Adrenal gland (tissue), 9 donors: ENCODE results near the gene ARHGAP11B.
"Not testable (repeated sequence)": the region's sequence is repeated elsewhere in the genome, so short reads cannot be mapped to it uniquely, and the experiment has no call there.

Experiments
- DNase-seq, 7 donors: peaks; one replicate each; pipeline ENCODE4 v3.0.0-alpha.2; 2019 to 2020
- H3K27ac ChIP-seq, 5 donors: fragments of 200-600 bp; sonication (generic) in 4 of 5; 1 replicate in 3 of 5; 2 replicates in 2 of 5; pipeline versions ENCODE4 v1.5.1 to v1.8.0; 2016 to 2020; ENCODE audit warnings: mild to moderate bottlenecking in 1 of 5
- H3K27me3 ChIP-seq: fragments of 200-600 bp; 2 replicates; pipeline ENCODE4 v1.8.0; 2021
- H3K36me3 ChIP-seq, 2 donors: fragments of 200-600 bp; replicated peaks in 1 of 2; 1 replicate in 1 of 2; 2 replicates in 1 of 2; pipeline versions ENCODE4 v1.5.1 to v1.8.0; 2018 to 2022
- H3K4me1 ChIP-seq, 2 donors: fragments of 200-600 bp; replicated peaks in 1 of 2; 1 replicate in 1 of 2; 2 replicates in 1 of 2; pipeline versions ENCODE4 v1.5.1 to v1.8.0; 2018 to 2021
- H3K4me3 ChIP-seq, 4 donors: fragments of 200-600 bp; sonication (generic) in 3 of 4; one replicate each; pipeline ENCODE4 v1.5.1; 2016 to 2018
- H3K9me3 ChIP-seq, 3 donors: fragments of 200-600 bp; sonication (generic) in 1 of 3; replicated peaks in 1 of 3; 1 replicate in 2 of 3; 2 replicates in 1 of 3; pipeline versions ENCODE4 v1.5.1 to v1.8.0; 2016 to 2021
- POLR2A ChIP-seq, 2 donors: fragments of 450-650 bp; IDR thresholded peaks; one replicate each; pipeline ENCODE4 v1.6.1; 2017; ENCODE audit warnings: antibody characterized with exemption in 2 of 2, mild to moderate bottlenecking in 2 of 2, moderate library complexity in 1 of 2
- WGBS, 4 donors: extraction: QIAGEN DNeasy Blood & Tissue Kit in 2 of 4; methylation state at CpG; one replicate each; pipeline versions ENCODE4 v1.1.5 to v1.1.7; 2013 to 2017; 5-methylcytosine and 5-hydroxymethylcytosine counted together
- intact Hi-C, 2 donors: fragments of 100-400 bp; cut with DNase I; formaldehyde crosslinking; loops; one replicate each; pipeline versions ENCODE4 v1.14.1 to v1.15.0; 2022 to 2023
- TF ChIP-seq, protein P1 (sequence below), 6 experiments: fragments of 450-650 bp in 4 of 6; fragments of 200-600 bp in 2 of 6; sonication (generic) in 1 of 6; IDR thresholded peaks; 1 replicate in 5 of 6; 2 replicates in 1 of 6; pipeline versions ENCODE4 v1.5.1 to v1.8.0; 2016 to 2021; ENCODE audit warnings: antibody characterized with exemption in 6 of 6, mild to moderate bottlenecking in 2 of 6, moderate library complexity in 1 of 6
- donor health status: healthy with polysubstance abuse.
- donor health status: Bipolar disorder and iron deficiency.
- donor health status: DM: yes; HTN: yes; CAD: no.
- donor health status: DM: no; HTN: no; CAD: no.
- donor health status: DM: no; HTN: no; CAD: no.

ARHGAP11B gene

DNA sequence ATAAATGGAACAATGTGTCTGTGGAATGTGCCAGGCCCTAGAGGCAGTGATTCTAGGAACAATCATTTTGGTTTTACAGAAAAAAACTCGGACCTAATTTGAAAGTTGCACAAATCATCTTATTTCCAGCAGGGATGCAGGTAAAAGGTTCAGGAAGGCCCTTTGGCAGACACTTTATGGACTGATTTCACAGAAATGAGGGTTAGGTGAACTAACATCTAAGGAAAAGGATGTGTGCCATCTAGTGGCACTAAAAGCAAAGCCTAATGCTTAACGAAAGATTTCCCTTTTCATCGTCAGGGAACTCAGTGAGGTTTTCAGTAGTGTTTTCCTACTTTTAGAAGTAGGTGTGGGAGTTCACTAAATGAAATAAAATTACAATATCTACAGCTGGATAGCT, 4.6 kb upstream of the ARHGAP11B start:
- intact Hi-C loops, DNase-seq, H3K27ac ChIP-seq, H3K9me3 ChIP-seq, H3K4me1 ChIP-seq, H3K36me3 ChIP-seq, H3K27me3 ChIP-seq, H3K4me3 ChIP-seq: not testable (repeated sequence)
- 0 to 8% (median 3%) methylated on average over 1 to 2 of the region's 3 CpGs; no CpG with 5 or more reads in 1 of the 4 donors for WGBS, 4 donors
- TF ChIP-seq, protein P1, sequence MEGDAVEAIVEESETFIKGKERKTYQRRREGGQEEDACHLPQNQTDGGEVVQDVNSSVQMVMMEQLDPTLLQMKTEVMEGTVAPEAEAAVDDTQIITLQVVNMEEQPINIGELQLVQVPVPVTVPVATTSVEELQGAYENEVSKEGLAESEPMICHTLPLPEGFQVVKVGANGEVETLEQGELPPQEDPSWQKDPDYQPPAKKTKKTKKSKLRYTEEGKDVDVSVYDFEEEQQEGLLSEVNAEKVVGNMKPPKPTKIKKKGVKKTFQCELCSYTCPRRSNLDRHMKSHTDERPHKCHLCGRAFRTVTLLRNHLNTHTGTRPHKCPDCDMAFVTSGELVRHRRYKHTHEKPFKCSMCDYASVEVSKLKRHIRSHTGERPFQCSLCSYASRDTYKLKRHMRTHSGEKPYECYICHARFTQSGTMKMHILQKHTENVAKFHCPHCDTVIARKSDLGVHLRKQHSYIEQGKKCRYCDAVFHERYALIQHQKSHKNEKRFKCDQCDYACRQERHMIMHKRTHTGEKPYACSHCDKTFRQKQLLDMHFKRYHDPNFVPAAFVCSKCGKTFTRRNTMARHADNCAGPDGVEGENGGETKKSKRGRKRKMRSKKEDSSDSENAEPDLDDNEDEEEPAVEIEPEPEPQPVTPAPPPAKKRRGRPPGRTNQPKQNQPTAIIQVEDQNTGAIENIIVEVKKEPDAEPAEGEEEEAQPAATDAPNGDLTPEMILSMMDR (IDR thresholded peaks at IDR 0.05), result peak in 2 of 6 experiments; percentile 9 to 22

DNA sequence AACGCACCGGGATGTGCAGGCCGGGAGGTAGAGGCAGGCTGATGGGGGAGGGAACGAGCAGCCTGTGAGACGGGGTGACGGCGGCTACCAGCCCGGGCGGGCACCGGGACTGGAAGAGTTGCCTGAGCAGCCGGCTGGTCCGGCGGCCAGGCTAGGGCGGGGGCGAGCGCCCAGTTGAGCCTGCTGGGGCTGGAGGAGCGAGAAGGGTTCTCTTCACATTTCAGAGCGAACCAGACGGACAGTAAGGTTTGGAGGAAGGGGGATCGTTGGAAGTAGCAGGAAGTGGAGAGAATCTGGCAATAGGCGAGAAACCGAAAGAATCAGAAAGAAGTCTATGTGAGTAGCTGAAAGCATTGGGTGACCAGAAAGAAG, 252 bp downstream of the ARHGAP11B start:
- WGBS, 4 donors, result 0 to 1% (median 0%) methylated on average over 5 to 12 of the region's 22 CpGs

DNA sequence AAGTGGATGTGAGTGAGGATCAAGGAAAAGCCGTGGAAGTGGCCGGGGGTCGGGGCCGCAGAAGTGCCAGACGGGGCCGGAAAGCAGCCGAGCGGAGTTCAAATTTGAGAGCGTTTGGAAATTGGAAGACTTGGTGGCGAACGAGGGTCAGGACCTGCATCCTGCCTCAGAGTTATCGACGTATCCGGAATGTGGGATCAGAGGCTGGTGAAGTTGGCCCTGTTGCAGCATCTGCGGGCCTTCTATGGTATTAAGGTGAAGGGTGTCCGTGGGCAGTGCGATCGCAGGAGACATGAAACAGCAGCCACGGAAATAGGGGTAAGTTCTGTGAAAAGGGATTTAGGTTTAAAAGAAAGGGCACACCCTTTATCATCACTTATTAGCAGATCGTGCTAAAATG, 704 bp downstream of the ARHGAP11B start:
- DNase-seq, H3K9me3 ChIP-seq, H3K27me3 ChIP-seq, intact Hi-C loops, H3K4me1 ChIP-seq, H3K36me3 ChIP-seq, H3K27ac ChIP-seq: not testable (repeated sequence)
- H3K4me3 ChIP-seq, result peak overlapping the region in 2 of 4 donors; percentile 43 to 61
- 0% methylated on average over 6 to 18 of the region's 20 CpGs for WGBS, 4 donors

More for the DNA sequence above, 252 bp downstream of the ARHGAP11B start:
- intact Hi-C loops, H3K27me3 ChIP-seq, DNase-seq, H3K36me3 ChIP-seq, H3K9me3 ChIP-seq, H3K4me1 ChIP-seq: not testable (repeated sequence)
- Histone ChIP-seq H3K4me3 (peak overlapping the region in 3 of 4 donors; percentile 32 to 61 (median 43)), H3K27ac (peak overlapping the region in 2 of 5 donors; percentile 37 to 92)

DNA sequence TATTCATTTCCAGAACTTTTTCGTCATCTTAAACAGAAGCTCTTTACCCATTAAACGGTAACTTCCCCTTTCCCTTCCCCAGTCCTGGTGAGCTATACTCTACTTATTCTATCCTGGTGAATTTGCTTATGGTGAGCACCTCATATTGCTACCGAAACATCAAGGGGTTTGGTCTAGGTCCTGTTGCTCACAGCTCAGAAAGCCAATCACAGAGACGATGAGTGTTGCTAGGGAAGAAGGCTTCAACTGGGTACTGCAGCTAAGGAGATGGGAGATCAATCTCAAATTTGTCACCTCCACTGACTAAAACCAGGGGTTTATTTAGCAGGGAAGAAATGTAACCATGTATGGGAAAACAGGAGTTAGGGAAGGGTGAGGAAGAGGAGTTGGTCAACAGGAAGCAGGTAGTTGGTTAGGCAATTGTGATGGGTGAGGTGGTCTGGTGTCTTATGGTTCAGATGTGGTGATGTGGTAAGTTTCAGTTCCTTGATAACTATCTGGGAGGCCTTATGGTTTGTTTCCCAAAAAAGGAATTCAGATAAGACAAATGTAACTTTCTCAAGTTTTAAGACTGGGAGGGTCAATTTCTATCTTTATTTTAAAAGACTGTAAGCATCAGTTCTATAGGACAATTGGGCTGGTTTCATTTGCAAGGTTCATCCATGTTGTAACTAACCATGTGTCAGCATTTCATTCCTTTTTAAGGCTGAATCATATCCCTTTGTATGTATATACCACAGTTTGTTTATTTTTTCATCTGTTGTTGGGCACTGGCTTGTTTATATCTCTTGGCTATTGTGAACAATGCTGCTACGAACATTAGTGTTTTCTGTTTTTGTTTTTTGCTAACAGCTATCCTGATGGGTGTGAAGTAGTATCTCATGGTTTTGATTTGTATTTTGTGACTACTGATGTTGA, 24.3 kb downstream of the ARHGAP11B start:
- Histone ChIP-seq H3K9me3 (no peaks in the 10 kb centered on the region), H3K4me1 (no peaks in the 10 kb centered on the region), H3K27ac (no peak overlapping the region), H3K36me3 (no peaks in the 10 kb centered on the region), H3K4me3 (no peak overlapping the region), H3K27me3 (no peaks in the 10 kb centered on the region)
- 78 to 91% (median 85%) methylated on average over 5 of the region's 5 CpGs for WGBS, 4 donors
- intact Hi-C loops, result no loop called here
- TF ChIP-seq POLR2A (IDR thresholded peaks at IDR 0.05), result no peak
- TF ChIP-seq, protein P1 (IDR thresholded peaks at IDR 0.05), result no peak
- DNase-seq, result no peak

DNA sequence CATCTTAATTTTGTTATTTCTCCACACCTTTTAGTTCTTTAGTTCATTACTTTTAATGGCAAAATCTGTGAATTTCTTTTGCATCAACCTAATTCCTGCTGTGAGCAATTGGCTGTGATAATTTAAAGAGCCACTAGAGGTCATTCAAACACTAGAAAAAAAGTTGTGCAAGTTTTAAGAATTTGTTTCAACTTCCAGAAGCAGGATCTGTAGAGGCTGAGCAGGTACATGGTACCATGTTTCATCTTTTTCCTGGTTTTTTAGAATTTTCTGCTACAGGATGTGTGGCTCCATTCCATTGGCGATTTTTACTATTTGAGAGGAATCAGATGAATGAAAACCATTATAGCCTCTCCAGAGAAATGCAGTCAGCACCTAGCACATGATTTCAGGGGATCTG, 35.2 kb downstream of the ARHGAP11B start:
- H3K4me1 ChIP-seq, H3K4me3 ChIP-seq, H3K36me3 ChIP-seq, H3K9me3 ChIP-seq, H3K27ac ChIP-seq, H3K27me3 ChIP-seq, DNase-seq: not testable (repeated sequence)
- intact Hi-C loops, result loop anchor here in 1 of 2 donors (5.0 to 10.0 kb wide), 3 partner anchors 84 to 831 kb away; no protein-coding TSS in a partner anchor
- WGBS, 4 donors, result 17 to 89% (median 75%) methylated on average over 1 of the region's 1 CpG
- TF ChIP-seq, protein P1 (IDR thresholded peaks at IDR 0.05), result peak in 5 of 6 experiments; percentile 16 to 59 (median 47)

DNA sequence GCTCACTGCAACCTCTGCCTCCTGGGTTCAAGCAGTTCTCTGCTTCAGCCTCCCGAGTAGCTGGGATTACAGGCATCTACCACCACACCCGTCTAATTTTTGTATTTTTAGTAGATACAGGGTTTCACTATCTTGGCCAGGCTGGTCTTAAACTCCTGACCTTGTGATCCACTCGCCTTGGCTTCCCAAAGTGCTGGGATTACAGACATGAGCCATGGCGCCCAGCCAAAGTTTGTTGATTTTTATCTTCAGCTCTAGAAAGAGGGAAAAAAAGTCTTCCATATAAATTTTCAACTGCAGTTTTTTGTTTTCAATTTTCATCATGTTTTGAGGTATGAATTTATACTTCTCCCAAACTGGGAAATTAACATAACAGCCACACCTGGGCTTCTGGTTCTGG, 43.7 kb downstream of the ARHGAP11B start:
- H3K27ac ChIP-seq, H3K9me3 ChIP-seq, H3K4me3 ChIP-seq, H3K4me1 ChIP-seq, H3K27me3 ChIP-seq, H3K36me3 ChIP-seq: not testable (repeated sequence)
- intact Hi-C loops, result loop anchor here in 1 of 2 donors (10.0 kb wide), 1 partner anchor 75 kb away; no protein-coding TSS in a partner anchor
- WGBS, 4 donors, result 60 to 71% (median 64%) methylated on average over 4 of the region's 4 CpGs
- peak in 4 of 7 donors; percentile 12 to 51 (median 36) for DNase-seq
